AG10803 (cell line): ENCODE data around the gene LIM2.

ENCODE experiments used
- DNase-seq: peaks from one replicate; pipeline ENCODE4 v3.0.0; 2010; ENCODE audit warnings: low read depth
- H3K4me3 ChIP-seq: 2 replicates; pipeline ENCODE4 v1.5.1; 2011; ENCODE audit warnings: mild to moderate bottlenecking, low read length, control low read depth
- CTCF ChIP-seq: conservative IDR thresholded peaks from 2 replicates; pipeline ENCODE4 v1.5.1; 2011; ENCODE audit warnings: mild to moderate bottlenecking, low read length, control low read depth, inconsistent platforms

The LIM2 gene

GRCh38 chr19:51377422-51377821 lies 10.4 kb downstream of the LIM2 start:
- no peak for DNase-seq
- no peak for TF ChIP-seq CTCF
- no peak overlapping the region for H3K4me3 ChIP-seq

- no peak for TF ChIP-seq CTCF
- DNase-seq, result no peak
- no peak overlapping the region for H3K4me3 ChIP-seq
These were observed 12.1 kb downstream of the LIM2 start for GRCh38 chr19:51375504-51376221.

GRCh38 chr19:51372649-51373504 lies 14.9 kb downstream of the LIM2 start, which contains the start of gene NKG7:
NKG7 (minus strand) TSS chr19:51372654; CDS start chr19:51372535, 119 bp downstream.
- H3K4me3 ChIP-seq, result no peak within 1 kb of the TSS
- TF ChIP-seq CTCF, result no peak
- no peak for DNase-seq

- DNase-seq, result no peak
- H3K4me3 ChIP-seq, result no peak overlapping the region
- TF ChIP-seq CTCF, result no peak
These were observed 15.6 kb downstream of the LIM2 start for GRCh38 chr19:51372021-51372648.

- DNase-seq, result no peak
- TF ChIP-seq CTCF, result no peak
- no peak overlapping the region for H3K4me3 ChIP-seq
These were observed 16.5 kb downstream of the LIM2 start for GRCh38 chr19:51371186-51371690.

- DNase-seq, result no peak
- no peak for TF ChIP-seq CTCF
- H3K4me3 ChIP-seq, result no peak overlapping the region
These were observed 17.5 kb downstream of the LIM2 start for GRCh38 chr19:51370230-51370629.
